ENCODE data around the gene PLA2G4F.

- TF ChIP-seq CTCF (IDR thresholded peaks at IDR 0.05; ENCODE audit: insufficient read depth, low read length) (no peak), SPI1 (IDR thresholded peaks at IDR 0.05; ENCODE audit: borderline replicate concordance, low read depth) (no peak), POLR2AphosphoS5 (IDR thresholded peaks at IDR 0.05; ENCODE audit: low read depth) (no peak)
Measured at GRCh38 chr15:42102646-42103235, 53.7 kb downstream of the PLA2G4F start.

All from HL-60 (cell line).